ENCODE data around the gene COL16A1.

The COL16A1 gene

DNA sequence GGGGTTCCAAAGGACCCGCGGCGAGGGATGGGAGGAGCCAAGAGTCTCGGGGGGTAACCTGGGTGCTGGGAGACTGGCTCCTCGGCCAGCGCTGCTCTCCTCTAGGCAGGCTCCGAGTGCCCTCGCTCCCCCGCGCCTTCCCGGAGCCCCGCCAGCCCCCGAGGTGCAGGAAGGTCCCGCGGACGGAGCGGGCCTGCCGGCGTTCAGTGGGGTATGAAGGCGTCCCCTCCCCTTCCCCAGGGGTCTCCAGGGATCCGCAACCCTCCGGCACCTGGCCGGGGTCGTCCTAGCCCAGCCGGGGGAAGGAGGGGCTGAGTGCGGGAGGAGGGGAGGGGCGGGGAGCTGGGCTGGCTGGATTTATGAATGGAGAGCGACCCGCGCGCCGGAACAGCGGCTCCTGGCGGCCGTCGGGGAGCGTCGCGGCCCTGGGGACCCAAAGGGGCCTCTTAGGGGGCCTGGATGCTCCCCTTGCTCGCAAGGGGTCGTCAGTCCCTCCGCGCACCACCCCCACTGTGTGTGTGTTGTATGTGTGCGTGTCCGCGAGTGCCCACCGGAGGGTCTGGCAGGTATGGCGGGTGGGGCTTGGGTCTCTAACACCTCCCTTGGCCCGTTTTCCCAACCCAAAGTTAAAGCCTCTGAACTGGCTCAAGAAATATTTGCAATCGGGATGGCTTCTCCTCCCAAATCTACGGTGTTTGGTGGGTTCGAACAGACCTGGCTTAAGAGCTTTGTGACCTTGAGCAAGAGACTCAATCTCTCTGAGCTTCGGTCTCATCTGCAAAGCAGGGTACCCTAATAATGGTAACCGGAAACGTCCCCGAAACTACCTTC, 85.7 kb downstream of the COL16A1 start:
- Histone ChIP-seq H3K27ac (ENCODE audit: low read depth, low read length) (no peak overlapping the region), H3K27me3 (ENCODE audit: insufficient read depth, low read length) (peaks cover 39% of the 10 kb centered on the region), H3K9me3 (ENCODE audit: insufficient read depth, low read depth, low read length) (no peaks in the 10 kb centered on the region), H3K36me3 (ENCODE audit: insufficient read depth, low read length) (no peaks in the 10 kb centered on the region), H3K4me3 (ENCODE audit: low read length) (peak overlapping the region; percentile 66), H3K9ac (ENCODE audit: low read depth, low read length) (peak overlapping the region; percentile 47; the same call in 1 of the 2 replicates), H3K4me1 (ENCODE audit: insufficient read depth, low read length) (peaks cover 7% of the 10 kb centered on the region; the same call in 1 of the 2 replicates)
- WGBS = 11% methylated on average over 56 of the region's 56 CpGs

DNA sequence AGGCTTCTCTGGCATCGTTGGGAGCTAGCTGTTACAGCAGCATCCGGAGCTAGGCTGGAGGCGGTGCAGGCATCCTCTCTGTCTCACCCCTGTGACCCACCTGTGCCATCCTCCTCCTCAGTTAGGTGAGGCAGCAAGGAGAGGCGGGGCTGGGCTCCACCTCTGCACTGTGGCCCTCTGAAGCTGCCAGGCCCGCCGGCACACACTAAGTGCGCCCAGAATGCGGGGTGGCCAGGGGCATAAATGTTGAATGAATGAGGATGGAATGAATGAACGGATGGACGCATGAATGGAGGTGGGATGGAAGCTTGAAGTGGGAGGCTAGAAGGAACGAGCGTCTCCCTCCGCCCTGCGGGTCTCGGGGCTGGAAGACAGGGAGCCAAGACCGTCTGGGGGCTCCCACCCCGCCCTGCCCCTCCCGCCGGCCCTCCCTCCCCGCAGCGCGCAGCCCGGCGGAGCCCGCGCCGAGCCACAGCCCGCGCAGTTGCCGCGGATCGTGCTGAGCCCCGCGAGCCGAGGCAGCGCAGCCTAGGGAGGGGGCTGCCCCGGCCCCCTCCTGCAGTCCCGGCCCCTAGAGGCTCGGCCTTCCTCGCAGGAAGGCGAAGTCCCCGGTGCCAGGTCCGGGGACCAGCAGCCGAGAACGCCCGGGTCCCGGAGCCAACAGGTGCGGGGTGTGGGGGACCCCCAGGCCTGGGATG, 86.5 kb downstream of the COL16A1 start, which contains the start of gene HCRTR1:
HCRTR1 (plus strand) TSS at position 472 of the 698 bp plus-strand sequence. CDS start 1,504 bp downstream, outside the sequence.
- H3K4me1 ChIP-seq (ENCODE audit: insufficient read depth, low read length) = peaks cover 7% of the 10 kb centered on the region; the same call in 1 of the 2 replicates
- H3K4me3 ChIP-seq (ENCODE audit: low read length) = peak within 1 kb of the TSS; percentile 66
- peaks cover 39% of the 10 kb centered on the region for H3K27me3 ChIP-seq (ENCODE audit: insufficient read depth, low read length)
- H3K9ac ChIP-seq (ENCODE audit: low read depth, low read length) = peak within 1 kb of the TSS; percentile 47; the same call in 1 of the 2 replicates
- no peak within 1 kb of the TSS for H3K27ac ChIP-seq (ENCODE audit: low read depth, low read length)
- H3K36me3 ChIP-seq (ENCODE audit: insufficient read depth, low read length) = no peaks in the 10 kb centered on the region
- H3K9me3 ChIP-seq (ENCODE audit: insufficient read depth, low read depth, low read length) = no peaks in the 10 kb centered on the region
- 5% methylated on average over 48 of the region's 48 CpGs for WGBS

DNA sequence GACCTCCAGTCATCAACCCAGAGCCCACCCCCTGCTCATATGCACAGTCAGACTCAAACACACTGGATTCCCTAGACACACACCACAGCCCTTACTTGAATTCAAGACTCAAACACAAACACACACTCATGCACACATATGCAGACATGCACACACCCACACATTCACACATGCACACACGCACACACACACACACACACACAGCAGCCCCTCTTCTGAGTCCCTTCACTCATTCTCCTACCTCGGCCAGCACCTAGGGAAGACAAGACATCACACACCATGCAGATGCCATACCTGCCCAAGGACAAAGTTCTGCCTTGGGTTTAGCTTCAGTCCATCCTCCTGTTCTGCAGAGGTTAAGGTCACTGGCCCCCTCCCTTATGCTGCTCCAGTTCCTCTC, 87.9 kb downstream of the COL16A1 start:
- H3K36me3 ChIP-seq (ENCODE audit: insufficient read depth, low read length) = no peaks in the 10 kb centered on the region
- peaks cover 7% of the 10 kb centered on the region; the same call in 1 of the 2 replicates for H3K4me1 ChIP-seq (ENCODE audit: insufficient read depth, low read length)
- H3K9me3 ChIP-seq (ENCODE audit: insufficient read depth, low read depth, low read length) = no peaks in the 10 kb centered on the region
- no peak overlapping the region for H3K27ac ChIP-seq (ENCODE audit: low read depth, low read length)
- WGBS = 39% methylated on average over 2 of the region's 2 CpGs
- H3K4me3 ChIP-seq (ENCODE audit: low read length) = no peak overlapping the region
- H3K9ac ChIP-seq (ENCODE audit: low read depth, low read length) = no peak overlapping the region
- H3K27me3 ChIP-seq (ENCODE audit: insufficient read depth, low read length) = peaks cover 39% of the 10 kb centered on the region

DNA sequence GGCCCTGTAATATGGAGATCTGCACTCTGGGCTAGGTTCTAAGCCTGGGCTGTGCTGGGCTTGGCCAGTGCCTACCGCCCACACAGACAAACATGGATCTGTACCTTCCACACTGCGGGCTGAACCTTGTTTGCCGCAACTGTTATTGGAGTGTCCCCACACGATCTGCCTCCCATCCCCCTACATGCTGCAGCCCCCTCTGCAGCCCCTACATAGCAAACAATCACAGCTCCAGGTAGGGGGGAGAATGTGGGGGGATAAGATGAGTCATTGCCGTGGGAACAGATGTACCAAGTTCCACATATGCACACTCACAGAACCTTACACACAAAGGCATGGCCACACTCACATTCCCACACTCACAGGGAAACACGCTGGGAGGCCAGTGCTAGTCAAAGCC, 88.4 kb downstream of the COL16A1 start:
- Histone ChIP-seq H3K9ac (ENCODE audit: low read depth, low read length) (no peak overlapping the region), H3K4me3 (ENCODE audit: low read length) (no peak overlapping the region), H3K9me3 (ENCODE audit: insufficient read depth, low read depth, low read length) (no peaks in the 10 kb centered on the region), H3K27ac (ENCODE audit: low read depth, low read length) (no peak overlapping the region), H3K27me3 (ENCODE audit: insufficient read depth, low read length) (peaks cover 39% of the 10 kb centered on the region), H3K36me3 (ENCODE audit: insufficient read depth, low read length) (no peaks in the 10 kb centered on the region), H3K4me1 (ENCODE audit: insufficient read depth, low read length) (peaks cover 7% of the 10 kb centered on the region; the same call in 1 of the 2 replicates)
- 91% methylated on average over 6 of the region's 6 CpGs for WGBS

DNA sequence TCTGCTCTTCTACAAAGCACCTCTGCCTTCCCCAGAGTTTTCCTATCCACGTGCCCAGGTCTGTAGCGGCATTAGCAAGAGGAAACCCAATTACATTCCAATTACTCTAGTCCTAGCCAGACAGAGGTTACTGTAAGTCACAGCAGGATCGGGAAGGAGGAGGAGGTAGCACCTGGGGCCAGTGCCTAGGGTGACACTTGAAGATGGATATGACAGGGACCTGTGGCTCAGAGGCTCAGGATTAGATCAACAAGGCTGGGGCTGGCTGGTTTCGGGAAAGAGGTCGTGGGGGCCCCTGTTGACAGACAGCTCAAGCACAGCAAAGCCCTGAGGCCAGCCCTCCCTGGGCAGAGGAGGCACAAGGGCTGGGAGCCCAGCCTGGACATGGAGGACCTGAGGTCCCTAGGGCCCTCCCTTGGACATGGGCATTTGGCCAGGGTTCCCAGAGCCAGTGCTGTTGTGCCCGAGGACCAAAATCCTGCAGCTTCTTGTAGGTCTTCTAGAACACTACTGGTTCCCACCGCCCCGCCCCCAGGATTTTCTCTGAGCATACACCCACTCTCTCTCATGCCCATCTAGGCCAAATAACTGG, 89.3 kb downstream of the COL16A1 start:
- 70% methylated on average over 8 of the region's 8 CpGs for WGBS
- peaks cover 39% of the 10 kb centered on the region for H3K27me3 ChIP-seq (ENCODE audit: insufficient read depth, low read length)
- H3K4me1 ChIP-seq (ENCODE audit: insufficient read depth, low read length) = peaks cover 7% of the 10 kb centered on the region; the same call in 1 of the 2 replicates
- no peak overlapping the region for H3K9ac ChIP-seq (ENCODE audit: low read depth, low read length)
- H3K36me3 ChIP-seq (ENCODE audit: insufficient read depth, low read length) = no peaks in the 10 kb centered on the region
- no peak overlapping the region for H3K4me3 ChIP-seq (ENCODE audit: low read length)
- H3K27ac ChIP-seq (ENCODE audit: low read depth, low read length) = no peak overlapping the region
- no peaks in the 10 kb centered on the region for H3K9me3 ChIP-seq (ENCODE audit: insufficient read depth, low read depth, low read length)

DNA sequence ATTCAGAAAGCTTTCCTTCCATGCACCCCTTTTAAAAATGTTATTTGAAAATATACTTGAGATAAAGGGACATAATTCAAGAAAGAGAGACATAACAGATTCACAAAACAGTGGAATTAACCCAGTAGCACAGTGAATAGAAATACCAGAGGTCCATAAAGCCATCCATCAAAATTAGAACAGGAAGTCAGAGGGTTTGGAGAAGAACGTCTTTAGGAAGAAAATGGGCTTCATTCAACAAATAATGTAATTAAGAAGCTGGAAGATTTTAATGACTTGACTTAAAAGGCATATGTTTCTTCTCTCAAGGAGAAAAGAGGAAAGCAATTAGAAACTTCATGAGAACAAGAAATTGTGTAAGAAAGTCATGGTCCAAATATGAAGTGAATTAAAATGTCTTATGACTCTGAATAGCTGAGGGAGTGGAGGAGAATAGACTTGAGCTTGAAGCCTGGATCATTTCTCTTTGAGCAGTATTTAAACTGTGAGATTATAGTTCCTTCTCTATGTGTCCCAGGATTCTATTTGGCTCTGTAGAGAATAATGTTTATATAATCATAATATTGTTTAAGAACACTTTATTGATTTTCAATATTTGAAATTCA, 94.2 kb downstream of the COL16A1 start:
- H3K4me3 ChIP-seq (ENCODE audit: low read length) = no peak overlapping the region
- H3K9me3 ChIP-seq (ENCODE audit: insufficient read depth, low read depth, low read length) = no peaks in the 10 kb centered on the region
- no peak overlapping the region for H3K9ac ChIP-seq (ENCODE audit: low read depth, low read length)
- H3K36me3 ChIP-seq (ENCODE audit: insufficient read depth, low read length) = no peaks in the 10 kb centered on the region
- no peaks in the 10 kb centered on the region for H3K27me3 ChIP-seq (ENCODE audit: insufficient read depth, low read length)
- H3K4me1 ChIP-seq (ENCODE audit: insufficient read depth, low read length) = peaks cover 4% of the 10 kb centered on the region; the same call in 1 of the 2 replicates
- H3K27ac ChIP-seq (ENCODE audit: low read depth, low read length) = no peak overlapping the region
- 40% methylated on average over 1 of the region's 1 CpG for WGBS

DNA sequence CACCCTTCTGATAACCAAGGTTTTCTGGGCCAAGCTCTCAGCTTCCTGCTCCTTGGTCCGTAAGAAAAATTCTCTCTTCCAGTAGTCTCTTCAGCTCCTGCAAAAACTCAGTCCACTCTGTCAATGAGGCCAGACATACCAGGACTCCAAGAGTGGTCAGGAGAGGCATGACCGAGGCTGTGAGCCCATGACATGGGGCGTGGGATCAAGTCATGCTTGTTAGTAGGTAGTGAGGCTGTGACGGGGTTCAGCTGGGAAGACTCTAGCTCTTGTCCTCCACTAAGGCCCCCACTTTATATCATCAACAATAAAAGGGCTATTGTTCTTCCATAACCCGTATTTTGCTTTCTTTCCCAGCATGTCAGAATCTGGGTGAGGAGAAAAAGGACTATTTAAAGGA, 96.5 kb downstream of the COL16A1 start:
- no peak overlapping the region for H3K27ac ChIP-seq (ENCODE audit: low read depth, low read length)
- H3K36me3 ChIP-seq (ENCODE audit: insufficient read depth, low read length) = no peaks in the 10 kb centered on the region
- WGBS = 97% methylated on average over 4 of the region's 5 CpGs

DNA sequence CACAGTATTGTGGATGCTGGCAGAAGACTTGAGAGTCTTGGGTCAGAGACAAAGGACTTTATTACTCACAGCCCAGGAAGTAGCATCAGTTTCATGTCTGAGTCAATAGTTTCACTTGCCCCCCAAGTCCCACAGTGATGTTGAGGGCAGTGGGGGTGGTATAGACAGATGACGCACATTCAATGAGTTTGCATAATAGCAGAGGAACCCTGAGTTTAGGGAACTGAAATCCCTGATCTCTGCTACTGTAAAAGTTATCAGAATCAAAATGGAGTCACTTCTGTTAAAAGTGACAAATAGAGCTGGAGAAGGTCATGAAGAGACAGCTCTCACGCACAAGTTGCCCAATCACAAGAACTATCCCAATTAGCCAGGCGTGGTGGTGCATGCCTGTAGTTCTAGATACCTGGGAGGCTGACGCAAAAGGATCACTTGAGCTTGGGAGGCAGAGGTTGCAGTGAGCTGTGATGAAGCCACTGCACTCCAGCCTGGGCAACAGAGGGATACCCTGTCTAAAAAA, 97.8 kb downstream of the COL16A1 start:
- 84% methylated on average over 4 of the region's 4 CpGs for WGBS
- H3K9me3 ChIP-seq (ENCODE audit: insufficient read depth, low read depth, low read length) = no peaks in the 10 kb centered on the region
- H3K27me3 ChIP-seq (ENCODE audit: insufficient read depth, low read length) = no peaks in the 10 kb centered on the region
- H3K4me3 ChIP-seq (ENCODE audit: low read length) = no peak overlapping the region
- no peaks in the 10 kb centered on the region for H3K4me1 ChIP-seq (ENCODE audit: insufficient read depth, low read length)
- no peaks in the 10 kb centered on the region for H3K36me3 ChIP-seq (ENCODE audit: insufficient read depth, low read length)
- no peak overlapping the region for H3K27ac ChIP-seq (ENCODE audit: low read depth, low read length)
- no peak overlapping the region for H3K9ac ChIP-seq (ENCODE audit: low read depth, low read length)

More for the DNA sequence above, 96.5 kb downstream of the COL16A1 start:
- Histone ChIP-seq H3K9me3 (ENCODE audit: insufficient read depth, low read depth, low read length) (no peaks in the 10 kb centered on the region), H3K27me3 (ENCODE audit: insufficient read depth, low read length) (no peaks in the 10 kb centered on the region), H3K4me1 (ENCODE audit: insufficient read depth, low read length) (no peaks in the 10 kb centered on the region), H3K4me3 (ENCODE audit: low read length) (no peak overlapping the region), H3K9ac (ENCODE audit: low read depth, low read length) (no peak overlapping the region)
